Tibial nerve (tissue), 4 donors: ENCODE measurements around the gene MTCP1. TPM values are rescaled to one million over a fixed set of nuclear protein-coding genes. Genes with fewer than 3 reads are reported as not detected.

Source experiments
- DNase-seq, 2 donors: peaks; one replicate each; pipeline ENCODE4 v3.0.0-alpha.2; 2019; ENCODE audit warnings: low spot score in 2 of 2
- H3K27ac ChIP-seq, 4 donors: fragments of 200-600 bp; sonication (generic) in 3 of 4; one replicate each; pipeline ENCODE4 v1.5.1; 2017 to 2019; ENCODE audit warnings: mild to moderate bottlenecking in 1 of 4
- H3K27me3 ChIP-seq, 2 donors: fragments of 200-600 bp; sonication (generic) in 1 of 2; one replicate each; pipeline versions ENCODE4 v1.5.1 to v1.6.0; 2017 to 2019
- H3K36me3 ChIP-seq, 3 donors: fragments of 200-600 bp; sonication (generic); one replicate each; pipeline ENCODE4 v1.5.1; 2018 to 2019
- H3K4me1 ChIP-seq, 4 donors: fragments of 200-600 bp; sonication (generic) in 3 of 4; one replicate each; pipeline ENCODE4 v1.5.1; 2017 to 2019
- H3K4me3 ChIP-seq, 4 donors: fragments of 200-600 bp; sonication (generic) in 3 of 4; one replicate each; pipeline ENCODE4 v1.5.1; 2017 to 2019; ENCODE audit warnings: mild to moderate bottlenecking in 1 of 4, moderate library complexity in 1 of 4
- H3K9me3 ChIP-seq, 4 donors: fragments of 200-600 bp; sonication (generic) in 3 of 4; one replicate each; pipeline ENCODE4 v1.5.1; 2017 to 2019
- CTCF ChIP-seq, 5 experiments: fragments of 200-600 bp in 3 of 5; fragments of 450-650 bp in 2 of 5; sonication (generic) in 3 of 5; IDR thresholded peaks; one replicate each; pipeline ENCODE4 v1.5.1; 2016 to 2019; ENCODE audit warnings: antibody characterized with exemption in 5 of 5, mild to moderate bottlenecking in 3 of 5, moderate library complexity in 2 of 5
- EP300 ChIP-seq, 2 donors: sonication (generic); formaldehyde crosslinking; IDR thresholded peaks; one replicate each; pipeline ENCODE4 v1.6.1; 2017; ENCODE audit warnings: antibody characterized with exemption in 2 of 2, mild to moderate bottlenecking in 1 of 2
- POLR2A ChIP-seq, 2 donors: fragments of 450-650 bp; IDR thresholded peaks; one replicate each; pipeline ENCODE4 v1.6.1; 2017; ENCODE audit warnings: antibody characterized with exemption in 2 of 2, mild to moderate bottlenecking in 2 of 2, moderate library complexity in 2 of 2
- WGBS, 2 donors: methylation state at CpG; one replicate each; pipeline ENCODE4 v1.1.5; 2018; 5-methylcytosine and 5-hydroxymethylcytosine counted together
- total RNA-seq, 4 donors: library from RNA; depleted of rRNA; stranded (reverse); fragments of >200 nt; gene quantifications; one replicate each; pipeline ENCODE4 v1.1.0, GENCODE V29; 2016

MTCP1 gene
- total RNA-seq, 4 donors from 2014 or later, result 2.7 to 5.3 (median 2.8) TPM

DNA sequence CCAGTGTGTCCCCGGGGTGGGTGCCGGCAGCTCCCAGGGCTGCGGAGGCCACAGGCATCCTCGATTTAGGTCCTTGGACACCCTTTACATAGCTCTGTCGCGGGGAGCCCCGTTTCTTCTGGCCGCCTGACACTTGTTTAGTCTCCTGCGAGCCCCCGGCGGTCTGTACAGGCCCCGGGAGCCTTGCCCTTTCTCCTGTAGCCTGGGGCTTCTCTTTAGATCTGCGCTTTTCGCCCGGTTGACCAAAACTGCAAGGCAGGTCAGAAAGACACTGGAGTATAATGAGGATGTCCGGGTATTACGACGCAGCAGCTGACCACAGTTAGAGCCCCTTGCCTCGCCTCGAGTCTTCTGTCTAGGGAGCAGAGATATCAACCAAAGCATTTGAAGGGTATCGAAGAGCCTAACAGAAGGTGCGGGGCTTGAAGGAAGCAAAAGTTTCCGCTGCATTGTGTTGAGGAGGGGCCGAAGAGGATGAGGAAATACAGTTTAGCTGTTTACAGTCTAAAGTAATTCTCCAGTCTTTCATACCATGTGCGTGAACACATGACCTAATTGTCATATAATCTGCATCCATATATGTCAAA lies 851 bp upstream of the MTCP1 start:
- no peak for TF ChIP-seq POLR2A (IDR thresholded peaks at IDR 0.05)
- TF ChIP-seq EP300 (IDR thresholded peaks at IDR 0.05), result no peak
- TF ChIP-seq CTCF (IDR thresholded peaks at IDR 0.05), result no peak
- H3K36me3 ChIP-seq, result no peaks in the 10 kb centered on the region
- H3K27me3 ChIP-seq, result no peaks in the 10 kb centered on the region
- H3K9me3 ChIP-seq, result no peaks in the 10 kb centered on the region
- H3K27ac ChIP-seq, result peak overlapping the region; percentile 71 to 92 (median 84)
- DNase-seq, result peak in 1 of 2 donors; percentile 5
- H3K4me1 ChIP-seq, result peaks cover 0 to 30% (median 4%) of the 10 kb centered on the region in 4 donors
- WGBS, 2 donors, result 1 to 43% methylated on average over 20 to 25 of the region's 25 CpGs
- peak overlapping the region; percentile 53 to 72 (median 59) for H3K4me3 ChIP-seq

- no peaks in the 10 kb centered on the region for H3K9me3 ChIP-seq
- H3K4me3 ChIP-seq, result peak overlapping the region; percentile 48 to 72 (median 54)
- no peak for TF ChIP-seq EP300 (IDR thresholded peaks at IDR 0.05)
- TF ChIP-seq CTCF (IDR thresholded peaks at IDR 0.05), result no peak
- TF ChIP-seq POLR2A (IDR thresholded peaks at IDR 0.05), result no peak
- peaks cover 0 to 30% (median 4%) of the 10 kb centered on the region in 4 donors for H3K4me1 ChIP-seq
- H3K27ac ChIP-seq, result peak overlapping the region; percentile 77 to 92 (median 86)
- 0 to 48% methylated on average over 16 of the region's 16 CpGs for WGBS, 2 donors
- no peaks in the 10 kb centered on the region for H3K27me3 ChIP-seq
- no peaks in the 10 kb centered on the region for H3K36me3 ChIP-seq
- peak in 1 of 2 donors; percentile 6 for DNase-seq
Measured at GRCh38 chrX:155070663-155070974, 317 bp downstream of the MTCP1 start.

DNA sequence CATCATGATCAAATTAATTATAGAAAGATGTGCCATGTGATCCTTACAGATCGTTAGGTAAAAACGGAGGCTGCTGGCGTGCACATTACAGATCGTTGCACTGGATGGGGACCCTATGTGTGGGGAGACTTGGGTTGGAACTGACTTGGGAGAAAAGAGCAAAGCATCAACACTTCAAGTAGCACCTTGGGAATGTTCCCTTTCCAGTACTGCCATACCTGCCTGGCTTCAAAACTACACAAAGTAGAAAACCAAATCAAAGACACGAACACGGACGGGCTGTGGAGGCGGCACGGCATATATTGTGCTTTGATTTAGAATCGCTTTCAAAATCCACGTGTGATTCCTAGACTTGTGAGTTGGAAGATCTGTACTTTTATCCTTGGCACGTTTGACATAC lies 898 bp downstream of the MTCP1 start:
- TF ChIP-seq CTCF (IDR thresholded peaks at IDR 0.05), result no peak
- no peak for TF ChIP-seq EP300 (IDR thresholded peaks at IDR 0.05)
- TF ChIP-seq POLR2A (IDR thresholded peaks at IDR 0.05), result no peak
- peak overlapping the region in 3 of 4 donors; percentile 83 to 92 (median 90) for H3K27ac ChIP-seq
- DNase-seq, result no peak
- WGBS, 2 donors, result 10 to 53% methylated on average over 12 of the region's 12 CpGs
- H3K9me3 ChIP-seq, result no peaks in the 10 kb centered on the region
- H3K36me3 ChIP-seq, result no peaks in the 10 kb centered on the region
- H3K4me3 ChIP-seq, result peak overlapping the region; percentile 48 to 72 (median 54)
- peaks cover 0 to 30% (median 4%) of the 10 kb centered on the region in 4 donors for H3K4me1 ChIP-seq
- H3K27me3 ChIP-seq, result no peaks in the 10 kb centered on the region

- Histone ChIP-seq H3K4me3 (no peak overlapping the region), H3K27me3 (no peaks in the 10 kb centered on the region), H3K36me3 (no peaks in the 10 kb centered on the region), H3K27ac (no peak overlapping the region), H3K9me3 (no peaks in the 10 kb centered on the region), H3K4me1 (peaks cover 0 to 30% (median 4%) of the 10 kb centered on the region in 4 donors)
- WGBS, 2 donors, result 80 to 100% methylated on average over 1 of the region's 1 CpG
- no peak for DNase-seq
- TF ChIP-seq POLR2A (IDR thresholded peaks at IDR 0.05) (no peak), CTCF (IDR thresholded peaks at IDR 0.05) (no peak), EP300 (IDR thresholded peaks at IDR 0.05) (no peak)
Measured at GRCh38 chrX:155069414-155069813, 1.5 kb downstream of the MTCP1 start.

DNA sequence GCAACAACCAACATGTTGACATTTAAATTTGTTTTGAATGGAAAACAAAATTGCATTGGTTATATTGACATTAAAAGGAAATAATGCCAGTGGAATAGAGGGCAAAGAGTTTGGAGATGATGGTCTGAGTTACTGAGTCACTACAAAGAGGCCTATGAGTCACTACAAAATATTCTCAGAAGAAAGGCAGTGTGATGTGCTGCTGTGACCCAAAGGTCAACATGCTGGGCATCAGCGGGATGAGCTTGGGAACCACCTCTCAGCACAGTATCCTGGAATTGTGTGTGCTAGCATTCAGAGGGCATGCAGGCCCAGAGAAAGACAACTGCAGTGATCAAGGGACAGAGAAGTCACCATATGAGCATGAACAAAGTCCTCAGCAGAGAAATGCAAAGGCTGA lies 2.8 kb downstream of the MTCP1 start:
- no peak for TF ChIP-seq POLR2A (IDR thresholded peaks at IDR 0.05)
- no peak for TF ChIP-seq CTCF (IDR thresholded peaks at IDR 0.05)
- TF ChIP-seq EP300 (IDR thresholded peaks at IDR 0.05), result no peak
- 33 to 57% methylated on average over 1 of the region's 1 CpG for WGBS, 2 donors
- H3K4me3 ChIP-seq, result no peak overlapping the region
- no peaks in the 10 kb centered on the region for H3K9me3 ChIP-seq
- no peaks in the 10 kb centered on the region for H3K36me3 ChIP-seq
- peak overlapping the region in 1 of 4 donors; percentile 28 for H3K27ac ChIP-seq
- no peak for DNase-seq
- H3K27me3 ChIP-seq, result no peaks in the 10 kb centered on the region
- peaks cover 0 to 30% (median 3%) of the 10 kb centered on the region in 4 donors for H3K4me1 ChIP-seq
